ENCODE data around the gene C10orf143.

The C10orf143 gene

GRCh38 chr10:130017631-130018022 lies 93.0 kb downstream of the C10orf143 start:
- in situ Hi-C loops (cut with MboI; ENCODE audit: low sequenced_read_pairs), result no loop called here

- in situ Hi-C loops (cut with MboI; ENCODE audit: low sequenced_read_pairs), result no loop called here
Measured at GRCh38 chr10:130016993-130017630, 93.5 kb downstream of the C10orf143 start.

- in situ Hi-C loops (cut with MboI; ENCODE audit: low sequenced_read_pairs), result no loop called here
Measured at GRCh38 chr10:130016095-130016494, 94.5 kb downstream of the C10orf143 start.

GRCh38 chr10:130015075-130015695 lies 95.4 kb downstream of the C10orf143 start:
- in situ Hi-C loops (cut with MboI; ENCODE audit: low sequenced_read_pairs), result no loop called here

- in situ Hi-C loops (cut with MboI; ENCODE audit: low sequenced_read_pairs), result no loop called here
Measured at GRCh38 chr10:130014263-130015074, 96.2 kb downstream of the C10orf143 start.
